ENCODE results near the gene KCTD12. TPM values are rescaled to one million over a fixed set of nuclear protein-coding genes. Genes with fewer than 3 reads are reported as not detected.

The KCTD12 gene
- total RNA-seq, 1 donor from 2014 or later: 46.2 TPM

DNA sequence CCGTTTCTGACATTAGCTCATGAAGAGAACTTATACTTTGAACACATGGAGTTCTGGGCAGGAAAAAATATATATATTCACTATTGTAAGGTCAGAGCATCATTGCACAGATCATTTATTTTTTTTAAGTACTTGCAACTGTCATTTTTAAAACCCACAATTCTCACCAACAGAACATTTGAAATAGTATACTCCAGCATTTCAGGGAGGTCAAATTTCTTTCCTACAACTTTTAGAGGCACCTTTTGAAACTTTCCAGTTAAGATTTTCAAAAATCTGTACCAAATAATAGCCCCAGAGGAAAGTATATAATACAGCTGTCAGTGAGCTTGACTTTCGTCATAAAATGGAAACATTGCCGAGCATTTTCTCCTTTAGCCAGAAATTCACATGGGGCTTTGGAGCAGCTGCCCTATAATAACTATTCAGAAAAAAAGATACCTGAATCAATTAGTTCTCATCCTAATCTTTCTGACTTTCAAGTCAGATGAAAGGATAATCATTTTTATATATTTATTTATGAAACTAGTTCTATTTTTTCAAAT lies 10.9 kb downstream of the KCTD12 start:
- Mint-ChIP-seq H3K27ac (no peak overlapping the region), H3K36me3 (ENCODE audit: insufficient read depth) (no peaks in the 10 kb centered on the region), H3K27me3 (peaks cover 20% of the 10 kb centered on the region), H3K4me3 (ENCODE audit: low read depth) (no peak overlapping the region), H3K9me3 (ENCODE audit: low read depth) (no peaks in the 10 kb centered on the region), H3K4me1 (ENCODE audit: low read depth) (no peaks in the 10 kb centered on the region)
- TF ChIP-seq, protein P1, sequence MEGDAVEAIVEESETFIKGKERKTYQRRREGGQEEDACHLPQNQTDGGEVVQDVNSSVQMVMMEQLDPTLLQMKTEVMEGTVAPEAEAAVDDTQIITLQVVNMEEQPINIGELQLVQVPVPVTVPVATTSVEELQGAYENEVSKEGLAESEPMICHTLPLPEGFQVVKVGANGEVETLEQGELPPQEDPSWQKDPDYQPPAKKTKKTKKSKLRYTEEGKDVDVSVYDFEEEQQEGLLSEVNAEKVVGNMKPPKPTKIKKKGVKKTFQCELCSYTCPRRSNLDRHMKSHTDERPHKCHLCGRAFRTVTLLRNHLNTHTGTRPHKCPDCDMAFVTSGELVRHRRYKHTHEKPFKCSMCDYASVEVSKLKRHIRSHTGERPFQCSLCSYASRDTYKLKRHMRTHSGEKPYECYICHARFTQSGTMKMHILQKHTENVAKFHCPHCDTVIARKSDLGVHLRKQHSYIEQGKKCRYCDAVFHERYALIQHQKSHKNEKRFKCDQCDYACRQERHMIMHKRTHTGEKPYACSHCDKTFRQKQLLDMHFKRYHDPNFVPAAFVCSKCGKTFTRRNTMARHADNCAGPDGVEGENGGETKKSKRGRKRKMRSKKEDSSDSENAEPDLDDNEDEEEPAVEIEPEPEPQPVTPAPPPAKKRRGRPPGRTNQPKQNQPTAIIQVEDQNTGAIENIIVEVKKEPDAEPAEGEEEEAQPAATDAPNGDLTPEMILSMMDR (IDR thresholded peaks at IDR 0.05; ENCODE audit: unreplicated experiment): no peak
- no peak for DNase-seq (ENCODE audit: low spot score, unreplicated experiment)

DNA sequence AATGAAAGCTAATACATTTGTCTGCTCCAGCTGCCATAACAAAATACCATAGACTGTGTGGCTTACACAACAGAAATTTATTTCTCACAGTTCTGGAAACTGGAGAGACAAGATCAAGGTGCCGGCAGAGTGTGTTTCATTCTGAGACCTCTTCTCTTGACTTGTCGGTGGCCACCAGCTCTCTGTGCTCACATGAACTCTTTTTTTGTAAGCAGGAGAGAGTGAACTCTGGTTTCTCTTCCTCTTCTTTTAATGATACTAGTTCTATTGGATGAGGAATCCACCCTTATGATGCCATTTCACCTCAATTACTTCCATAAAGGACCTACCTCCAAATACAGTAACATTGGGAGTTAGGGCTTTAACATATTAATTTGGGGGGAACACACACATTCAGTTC lies 11.7 kb downstream of the KCTD12 start:
- Mint-ChIP-seq H3K9me3 (ENCODE audit: low read depth) (no peaks in the 10 kb centered on the region), H3K27me3 (peaks cover 22% of the 10 kb centered on the region), H3K27ac (no peak overlapping the region), H3K4me1 (ENCODE audit: low read depth) (no peaks in the 10 kb centered on the region), H3K36me3 (ENCODE audit: insufficient read depth) (no peaks in the 10 kb centered on the region), H3K4me3 (ENCODE audit: low read depth) (no peak overlapping the region)
- DNase-seq (ENCODE audit: low spot score, unreplicated experiment): no peak
- TF ChIP-seq, protein P1 (IDR thresholded peaks at IDR 0.05; ENCODE audit: unreplicated experiment): no peak

DNA sequence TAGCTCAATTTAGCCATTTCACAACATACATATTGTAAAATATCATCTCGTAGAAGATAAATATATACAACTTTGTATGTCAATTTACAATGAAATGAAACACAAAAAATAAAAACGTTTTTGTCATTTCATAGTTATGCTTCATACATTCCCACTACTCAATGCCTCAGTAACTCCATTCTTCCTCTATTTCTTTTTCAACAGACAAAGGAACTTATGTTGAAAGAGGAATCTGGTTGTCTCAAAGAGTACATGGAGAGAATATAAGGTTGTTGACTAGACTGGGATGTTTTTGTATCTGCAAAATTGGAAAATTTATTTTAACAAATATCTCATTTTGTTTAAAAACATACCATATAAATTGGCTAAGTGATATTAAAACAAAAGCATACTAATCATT lies 12.8 kb downstream of the KCTD12 start:
- no peak overlapping the region for H3K4me3 Mint-ChIP-seq (ENCODE audit: low read depth)
- H3K36me3 Mint-ChIP-seq (ENCODE audit: insufficient read depth): no peaks in the 10 kb centered on the region
- no peaks in the 10 kb centered on the region for H3K4me1 Mint-ChIP-seq (ENCODE audit: low read depth)
- TF ChIP-seq, protein P1 (IDR thresholded peaks at IDR 0.05; ENCODE audit: unreplicated experiment): no peak
- no peaks in the 10 kb centered on the region for H3K9me3 Mint-ChIP-seq (ENCODE audit: low read depth)
- no peak for DNase-seq (ENCODE audit: low spot score, unreplicated experiment)
- peaks cover 22% of the 10 kb centered on the region for H3K27me3 Mint-ChIP-seq
- no peak overlapping the region for H3K27ac Mint-ChIP-seq

DNA sequence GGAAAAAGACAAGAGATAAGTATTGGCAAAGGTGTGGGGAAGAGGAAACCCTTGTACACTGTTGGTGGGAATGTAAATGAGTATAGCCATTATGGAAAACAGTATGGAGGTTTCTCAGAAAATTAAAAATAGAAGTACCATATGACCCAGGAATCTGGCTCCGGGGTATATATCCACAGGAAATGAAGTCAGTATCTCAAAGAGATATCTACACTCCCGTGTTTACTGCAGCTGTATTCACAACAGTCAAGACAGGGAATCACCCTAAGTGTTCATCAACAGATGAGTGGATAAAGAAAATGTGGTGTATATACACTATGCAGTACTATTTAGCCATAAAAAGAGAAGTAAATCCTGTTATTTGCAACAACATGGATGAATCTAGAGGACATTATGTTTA lies 13.5 kb downstream of the KCTD12 start:
- peaks cover 18% of the 10 kb centered on the region for H3K27me3 Mint-ChIP-seq
- no peaks in the 10 kb centered on the region for H3K36me3 Mint-ChIP-seq (ENCODE audit: insufficient read depth)
- H3K9me3 Mint-ChIP-seq (ENCODE audit: low read depth): no peaks in the 10 kb centered on the region
- TF ChIP-seq, protein P1 (IDR thresholded peaks at IDR 0.05; ENCODE audit: unreplicated experiment): no peak
- no peaks in the 10 kb centered on the region for H3K4me1 Mint-ChIP-seq (ENCODE audit: low read depth)
- DNase-seq (ENCODE audit: low spot score, unreplicated experiment): no peak
- no peak overlapping the region for H3K27ac Mint-ChIP-seq
- no peak overlapping the region for H3K4me3 Mint-ChIP-seq (ENCODE audit: low read depth)

DNA sequence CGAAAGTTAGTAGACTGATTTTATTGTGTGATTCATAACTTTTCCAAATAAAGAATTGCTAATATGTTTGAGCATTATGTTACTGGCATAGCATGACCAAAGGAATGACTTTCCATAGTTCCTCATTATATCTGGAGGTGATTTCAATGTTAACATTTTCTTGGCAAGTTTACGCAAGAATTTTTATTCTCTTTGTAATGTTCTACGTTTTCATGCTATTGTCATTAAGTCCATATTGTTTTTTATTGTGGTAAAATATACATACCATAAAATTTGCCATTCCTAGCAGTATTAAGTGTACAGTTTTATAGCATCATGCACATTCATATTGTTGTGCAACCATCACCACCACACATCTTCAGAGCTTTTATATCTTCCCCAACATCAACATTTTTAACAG lies 14.8 kb downstream of the KCTD12 start:
- no peak overlapping the region for H3K4me3 Mint-ChIP-seq (ENCODE audit: low read depth)
- no peak for DNase-seq (ENCODE audit: low spot score, unreplicated experiment)
- no peaks in the 10 kb centered on the region for H3K36me3 Mint-ChIP-seq (ENCODE audit: insufficient read depth)
- no peaks in the 10 kb centered on the region for H3K4me1 Mint-ChIP-seq (ENCODE audit: low read depth)
- no peak overlapping the region for H3K27ac Mint-ChIP-seq
- H3K27me3 Mint-ChIP-seq: peaks cover 18% of the 10 kb centered on the region
- TF ChIP-seq, protein P1 (IDR thresholded peaks at IDR 0.05; ENCODE audit: unreplicated experiment): no peak
- H3K9me3 Mint-ChIP-seq (ENCODE audit: low read depth): no peaks in the 10 kb centered on the region

Measured in progenitor cell of endocrine pancreas (in vitro differentiated cells).